H4 (cell line): ENCODE results near the gene LRP5. TPM values are rescaled to one million over a fixed set of nuclear protein-coding genes. Genes with fewer than 3 reads are reported as not detected.
"Not testable (repeated sequence)": the region's sequence is repeated elsewhere in the genome, so short reads cannot be mapped to it uniquely, and the experiment has no call there.

Source experiments
- DNase-seq: peaks from one replicate; pipeline ENCODE4 v3.0.0-alpha.2; 2015; ENCODE audit warnings: low spot score
- total RNA-seq: library from RNA; depleted of rRNA; stranded (reverse); fragments of >200 nt; shearing (Covaris generic); gene quantifications from 2 replicates; pipeline ENCODE4 v1.2.3, GENCODE V29; 2014

The LRP5 gene
- total RNA-seq, 1 experiment from 2014 or later, result 14.1 TPM

DNA sequence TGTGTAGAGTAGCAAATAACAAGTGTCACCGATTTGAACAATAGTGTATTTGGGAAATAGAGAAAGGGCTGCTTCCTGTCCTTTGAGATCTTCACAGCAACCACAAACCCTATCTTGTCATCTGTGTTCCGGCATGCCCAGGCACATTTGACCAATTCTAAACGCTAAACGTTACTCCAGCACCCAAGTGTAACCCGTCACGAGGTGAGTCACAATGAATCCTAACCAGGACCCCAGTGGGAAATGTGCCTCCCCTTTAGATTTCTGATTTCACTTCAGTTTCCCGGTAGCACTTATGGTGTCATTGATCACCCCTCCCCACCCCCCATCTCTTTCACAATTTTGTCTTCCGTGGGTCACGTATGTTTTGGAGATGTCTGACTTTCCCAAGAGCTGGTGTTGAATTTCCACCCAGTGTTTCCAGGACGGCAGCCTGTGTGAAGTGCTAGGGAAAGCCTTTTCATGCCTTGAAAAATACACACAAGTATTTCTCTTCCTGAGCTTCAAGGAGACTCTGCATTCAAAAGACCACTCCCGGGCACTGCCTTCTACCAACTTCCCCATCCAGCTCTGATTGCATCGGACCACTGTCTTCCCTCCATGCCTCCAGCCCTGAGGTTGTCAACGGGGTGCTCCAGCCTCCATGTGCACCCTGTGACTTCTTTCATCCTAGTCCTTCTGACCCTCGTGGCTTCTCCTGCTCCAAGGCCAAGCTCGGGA is 30.1 kb upstream of the LRP5 start:
- DNase-seq, result no peak

DNA sequence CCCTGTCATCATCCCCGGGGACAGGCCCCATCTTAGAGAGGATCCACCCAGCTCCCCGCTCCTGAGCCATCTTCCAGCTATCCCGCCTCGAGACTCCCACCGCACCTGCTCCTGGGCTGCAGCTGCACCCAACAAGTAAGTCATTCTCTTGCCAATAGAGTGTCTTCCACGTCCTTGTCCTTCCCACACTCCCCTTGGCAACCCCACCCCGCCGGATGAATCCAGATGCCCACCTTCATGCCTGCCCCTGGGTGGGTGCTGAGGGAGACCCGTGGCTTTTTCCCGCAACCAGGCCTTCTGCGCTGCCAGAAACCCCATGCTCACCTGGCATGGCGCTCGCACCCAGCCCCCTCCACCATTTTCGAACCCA is 29.5 kb upstream of the LRP5 start:
- DNase-seq, result no peak

DNA sequence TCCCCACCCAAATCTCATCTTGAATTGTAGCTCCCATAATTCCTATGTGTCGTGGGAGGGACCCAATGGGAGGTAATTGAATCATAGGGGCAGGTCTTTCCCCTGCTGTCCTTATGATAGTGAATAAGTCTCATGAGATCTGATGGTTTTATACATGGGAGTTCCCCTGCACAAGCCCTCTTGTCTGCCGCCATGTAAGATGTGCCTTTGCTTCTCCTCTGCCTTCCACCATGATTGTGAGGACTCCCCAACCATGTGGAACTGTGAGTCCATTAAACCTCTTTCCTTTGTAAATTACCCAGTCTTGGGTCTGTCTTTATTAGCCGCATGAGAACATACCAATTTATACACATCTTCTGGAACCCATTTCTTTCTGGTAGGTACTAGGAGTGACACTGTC is 27.8 kb upstream of the LRP5 start:
- DNase-seq, result not testable (repeated sequence)

DNA sequence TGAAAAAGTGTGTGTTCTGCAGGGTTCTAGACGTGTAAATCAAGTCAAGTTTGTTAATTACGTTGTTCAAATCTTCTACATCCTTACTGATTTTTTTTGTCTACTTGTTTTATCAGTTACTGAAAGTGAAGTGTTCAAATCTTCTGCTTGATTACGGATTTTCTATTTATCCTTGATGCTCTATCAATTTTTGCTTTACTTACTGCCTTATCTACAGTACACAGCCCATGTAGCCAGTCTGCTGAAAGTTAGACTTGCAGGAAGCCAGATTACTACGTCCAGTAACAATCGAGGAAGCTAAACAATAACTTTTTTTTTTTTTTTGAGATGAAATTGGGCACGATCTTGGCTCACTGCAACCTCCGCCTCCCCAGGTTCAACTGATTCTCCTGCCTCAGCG is 25.0 kb upstream of the LRP5 start:
- DNase-seq, result no peak

DNA sequence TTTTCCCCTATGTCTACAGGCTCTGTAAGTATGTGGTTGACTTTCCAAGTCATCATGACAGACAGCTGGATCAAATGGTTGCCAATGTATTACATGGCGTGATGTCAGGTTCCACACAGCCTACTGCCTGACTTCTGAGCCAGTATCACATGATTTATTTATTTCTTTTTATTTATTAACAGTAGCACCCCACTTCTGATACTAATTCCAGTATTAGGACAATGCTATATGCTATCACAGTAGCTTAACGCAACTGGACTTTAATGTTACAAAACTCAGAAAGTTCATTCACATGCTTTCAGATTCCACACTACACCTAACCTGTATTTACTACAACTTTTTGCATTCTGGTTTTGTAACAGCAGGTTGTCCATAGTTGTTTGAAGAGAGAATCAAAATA is 22.9 kb upstream of the LRP5 start:
- no peak for DNase-seq

DNA sequence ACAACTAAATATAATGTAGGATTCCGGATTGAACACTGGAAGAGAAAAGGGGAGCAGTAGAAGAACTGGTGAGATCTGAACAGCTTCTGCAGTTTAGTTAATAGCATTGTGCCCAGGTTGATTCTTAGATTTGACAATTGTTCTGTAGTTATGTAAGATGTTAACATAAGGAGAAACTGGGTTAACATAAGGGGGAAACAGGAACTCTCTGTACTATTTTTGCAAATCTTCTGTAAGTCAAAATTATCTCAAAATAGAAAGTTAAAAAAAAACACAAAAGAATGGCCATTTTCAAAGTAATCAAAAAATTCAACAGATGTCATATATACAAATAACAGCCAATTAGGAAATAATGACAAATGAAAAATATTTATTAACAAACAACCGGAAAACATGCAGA is 18.7 kb upstream of the LRP5 start:
- no peak for DNase-seq

DNA sequence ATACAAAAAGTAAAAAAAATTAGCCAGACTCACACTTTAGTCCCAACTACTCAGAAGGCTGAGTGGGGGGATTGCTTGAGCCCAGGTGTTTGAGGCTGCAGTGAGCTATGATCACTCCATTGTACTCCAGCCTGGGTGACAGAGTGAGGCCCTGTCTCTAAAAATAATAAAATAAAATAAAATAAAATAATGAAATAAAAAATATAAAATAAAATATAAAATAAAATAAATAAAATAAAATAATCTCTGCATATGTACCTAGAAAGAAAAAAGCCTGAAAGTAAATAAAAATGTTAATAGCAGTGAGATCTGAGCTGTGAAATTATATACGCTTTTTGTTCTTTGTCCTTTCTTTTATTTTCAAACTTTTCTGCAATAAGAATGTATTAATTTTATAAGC is 17.1 kb upstream of the LRP5 start:
- DNase-seq, result no peak

DNA sequence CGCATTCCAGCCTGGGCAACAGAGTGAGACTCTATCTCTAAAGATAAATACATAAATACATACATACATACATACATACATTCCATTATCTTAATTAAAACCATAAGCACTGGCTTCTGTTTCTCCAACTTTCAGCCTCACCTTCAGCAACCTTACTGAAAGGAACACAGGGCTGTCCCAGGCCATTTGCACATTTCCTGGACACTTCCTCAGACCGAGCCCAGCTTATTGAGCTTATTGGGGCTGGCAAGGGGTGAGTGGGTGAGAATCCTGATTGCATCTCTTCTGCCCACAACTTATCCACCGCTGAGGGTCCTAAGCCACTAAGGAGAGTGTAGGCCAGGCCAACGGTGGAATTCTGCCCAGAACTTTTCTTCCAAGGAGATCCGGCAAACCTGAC is 16.5 kb upstream of the LRP5 start:
- no peak for DNase-seq

DNA sequence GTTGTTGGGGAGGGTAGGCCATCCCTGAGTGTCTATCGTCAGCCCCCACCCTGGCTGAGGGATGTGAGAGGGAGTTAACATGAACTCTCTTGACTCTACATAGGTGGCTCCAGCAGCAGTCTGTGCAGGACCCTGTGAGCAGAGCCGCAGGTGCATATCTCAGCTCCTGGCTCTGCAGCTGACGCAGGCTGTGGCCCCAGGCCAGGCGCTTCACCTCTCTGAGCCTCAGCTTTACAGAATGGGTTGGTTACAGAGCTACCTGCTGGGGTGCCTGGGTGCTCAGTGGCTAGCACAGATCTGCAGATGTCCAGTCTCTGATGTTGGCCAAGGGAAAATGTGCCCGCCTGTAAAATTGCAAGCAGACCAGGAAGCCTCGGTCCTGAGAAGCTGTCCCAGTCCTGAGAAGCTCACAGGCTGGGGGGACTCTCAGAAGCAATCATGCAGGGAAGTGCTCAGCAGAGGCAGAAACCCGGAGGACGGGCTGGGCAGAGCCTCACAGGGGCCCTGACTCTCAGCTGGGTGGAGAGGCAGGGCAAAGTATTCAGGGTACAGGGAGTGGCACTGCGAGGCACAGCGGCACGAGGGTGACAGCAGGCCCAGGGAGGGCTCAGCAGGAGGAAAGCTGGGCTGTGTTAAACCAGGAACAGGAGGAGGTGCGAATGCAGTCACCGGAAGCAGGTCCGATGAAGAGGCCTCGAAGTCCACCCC is 15.9 kb upstream of the LRP5 start:
- no peak for DNase-seq

DNA sequence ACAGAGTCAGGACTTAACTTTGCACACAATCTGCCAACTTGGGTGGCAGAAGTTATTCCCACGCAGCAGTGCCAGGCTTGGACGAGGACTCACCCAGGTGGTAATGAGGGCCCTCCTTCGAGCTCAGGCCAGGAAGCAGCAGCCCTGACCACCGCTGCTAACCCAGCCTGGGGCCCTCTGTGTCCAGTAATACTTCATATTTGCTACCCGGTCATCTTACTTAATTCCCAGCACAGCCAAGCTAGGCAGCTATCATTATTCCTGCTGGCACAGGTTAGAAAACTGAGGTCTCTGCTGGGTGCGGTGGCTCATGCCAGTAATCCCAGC is 15.4 kb upstream of the LRP5 start:
- no peak for DNase-seq

DNA sequence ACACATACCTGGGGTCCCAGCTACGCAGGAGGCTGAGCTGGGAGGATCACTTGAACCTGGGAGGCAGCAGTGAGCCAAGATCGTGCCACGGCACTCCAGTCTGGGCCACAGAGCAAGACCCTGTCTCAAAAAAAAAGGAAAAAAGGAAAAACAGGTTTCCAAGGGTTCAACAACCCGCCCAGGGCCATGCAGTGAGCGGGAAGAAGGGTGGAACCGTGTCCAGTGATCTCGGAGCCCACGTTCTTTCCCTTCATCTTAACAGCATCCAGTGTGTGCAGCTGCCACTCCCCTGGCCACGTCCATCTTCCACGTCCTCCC is 14.9 kb upstream of the LRP5 start:
- DNase-seq, result no peak

DNA sequence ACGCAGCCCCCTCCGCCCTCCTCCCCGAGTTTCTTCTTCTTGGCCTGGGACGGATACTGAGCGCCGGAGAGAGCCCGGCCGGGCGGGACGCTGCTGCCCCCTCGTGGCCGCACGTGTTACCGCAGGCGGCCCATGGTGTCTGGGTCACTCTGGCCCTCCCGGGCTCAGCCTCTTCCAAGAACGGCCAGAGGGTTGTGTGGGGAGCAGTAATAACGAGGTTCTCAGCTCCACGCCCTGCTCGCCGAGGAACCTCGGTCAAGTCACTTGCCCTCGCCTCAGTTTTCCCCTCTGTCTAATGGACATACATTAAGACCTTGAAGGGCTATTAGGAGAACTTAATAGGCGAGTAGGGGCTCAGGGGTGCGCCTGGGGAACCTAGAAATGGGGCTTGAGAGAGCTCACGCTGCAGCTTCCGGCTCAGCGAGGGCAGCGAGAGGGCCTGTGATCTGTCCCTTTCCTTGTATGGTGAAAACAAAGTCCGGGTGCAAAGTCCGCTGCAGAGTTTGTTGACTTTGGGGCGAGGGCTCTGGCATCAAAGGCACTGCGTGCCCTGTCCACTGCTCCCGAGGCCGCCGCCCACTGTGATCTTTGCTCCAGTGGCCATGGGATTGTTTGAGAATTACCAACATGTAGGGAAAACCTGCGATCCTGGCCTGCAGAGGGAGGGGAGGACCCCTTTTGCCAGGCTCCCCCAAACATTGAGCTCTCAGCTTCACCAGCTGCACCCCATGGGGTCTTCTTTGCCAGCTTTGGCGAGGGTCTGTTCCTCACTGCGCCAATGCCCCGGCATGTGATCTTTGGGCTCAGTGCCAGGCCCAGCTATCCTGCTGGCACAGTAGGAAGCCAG is 14.4 kb upstream of the LRP5 start:
- DNase-seq, result peak; percentile 39

DNA sequence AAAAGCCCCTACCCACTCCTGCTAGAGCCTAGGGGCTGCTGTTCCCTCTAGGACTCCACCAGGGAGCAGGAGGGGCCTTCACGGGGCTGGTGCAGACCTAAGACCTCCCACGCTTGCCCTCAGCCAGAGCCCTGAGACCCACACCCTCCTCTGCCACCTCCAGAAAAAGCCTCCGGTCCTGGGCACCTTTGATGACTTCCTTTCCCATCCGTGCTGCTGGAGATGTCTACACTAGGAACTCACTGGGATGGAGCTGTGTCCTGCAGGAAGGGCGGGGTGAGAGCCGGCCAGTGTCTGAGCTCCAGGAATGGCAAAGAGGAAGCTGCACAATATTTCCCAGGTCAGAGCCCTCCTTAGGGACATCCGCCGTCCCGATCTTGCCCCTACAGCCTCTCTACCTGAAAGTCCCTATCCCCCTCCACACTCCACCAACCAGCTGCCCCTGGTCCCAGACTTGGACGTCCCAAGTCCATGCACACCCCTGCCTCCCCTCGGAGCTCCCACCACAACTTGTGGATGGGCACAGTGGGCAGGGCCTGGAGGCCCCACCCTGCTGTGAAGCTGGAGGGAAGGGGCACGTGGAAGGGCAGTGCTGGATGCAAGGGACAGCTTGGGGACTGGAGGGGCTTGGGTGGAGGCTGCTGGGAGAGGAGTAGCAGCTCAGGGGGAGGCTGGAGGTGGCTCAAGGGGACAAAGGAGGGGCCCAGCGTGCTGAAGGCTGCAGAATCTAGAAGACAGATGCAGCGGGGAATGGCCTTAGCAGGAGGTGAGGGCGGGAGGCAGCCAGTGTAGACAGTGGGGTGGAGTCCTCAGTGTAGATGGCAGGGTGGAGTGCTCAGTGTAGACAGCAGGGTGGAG is 13.5 kb upstream of the LRP5 start:
- DNase-seq, result no peak

DNA sequence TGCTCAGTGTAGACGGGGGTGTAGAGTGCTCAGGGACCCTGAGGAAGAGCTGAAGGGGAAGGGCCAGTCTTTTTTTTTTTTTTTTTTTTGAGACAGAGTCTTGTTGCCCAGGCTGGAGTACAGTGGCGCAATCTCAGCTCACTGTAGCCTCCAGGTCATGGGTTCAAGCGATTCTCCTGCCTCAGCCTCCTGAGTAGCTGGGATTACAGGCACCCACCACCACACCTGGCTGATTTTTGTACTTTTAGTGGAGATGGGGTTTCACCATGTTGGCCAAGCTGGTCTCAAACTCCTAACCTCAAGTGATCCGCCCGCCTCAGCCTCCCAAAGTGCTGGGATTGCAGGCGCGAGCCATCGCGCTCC is 12.9 kb upstream of the LRP5 start:
- not testable (repeated sequence) for DNase-seq

DNA sequence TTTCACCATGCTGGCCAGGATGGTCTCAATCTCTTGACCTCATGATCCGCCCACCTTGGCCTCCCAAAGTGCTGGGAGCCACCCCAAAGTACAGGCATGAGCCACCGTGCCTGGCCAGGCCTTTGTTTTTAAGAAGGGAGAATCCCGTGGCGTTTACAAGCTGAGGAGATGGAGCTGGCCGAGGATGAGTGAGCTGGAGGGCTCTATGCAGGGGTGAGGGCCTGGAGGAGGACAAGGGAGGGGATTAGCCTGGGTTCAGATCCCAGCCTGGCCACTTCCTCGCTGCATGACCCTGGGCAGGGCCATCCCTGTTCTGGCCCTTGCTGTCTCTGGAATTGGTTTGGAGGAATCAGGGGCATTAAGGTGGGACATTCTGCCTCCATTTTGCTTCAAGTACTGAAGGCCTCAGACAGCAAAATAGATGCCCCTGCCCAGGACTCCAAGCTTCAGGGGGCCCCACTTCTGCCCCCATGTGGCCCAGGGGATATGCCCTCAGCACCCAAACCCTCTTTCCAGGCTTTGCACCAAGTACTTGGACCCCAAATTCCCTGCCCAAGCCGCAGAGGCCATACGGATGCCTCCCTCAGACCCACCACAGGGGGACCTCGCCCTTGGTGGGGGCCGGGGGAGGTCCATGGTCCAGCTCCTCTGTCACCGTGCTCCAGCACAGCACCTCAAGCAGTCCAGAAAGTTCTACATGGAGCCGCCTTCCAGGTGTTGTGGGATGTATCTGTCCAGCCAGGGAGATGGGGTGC is 12.1 kb upstream of the LRP5 start:
- DNase-seq, result no peak

DNA sequence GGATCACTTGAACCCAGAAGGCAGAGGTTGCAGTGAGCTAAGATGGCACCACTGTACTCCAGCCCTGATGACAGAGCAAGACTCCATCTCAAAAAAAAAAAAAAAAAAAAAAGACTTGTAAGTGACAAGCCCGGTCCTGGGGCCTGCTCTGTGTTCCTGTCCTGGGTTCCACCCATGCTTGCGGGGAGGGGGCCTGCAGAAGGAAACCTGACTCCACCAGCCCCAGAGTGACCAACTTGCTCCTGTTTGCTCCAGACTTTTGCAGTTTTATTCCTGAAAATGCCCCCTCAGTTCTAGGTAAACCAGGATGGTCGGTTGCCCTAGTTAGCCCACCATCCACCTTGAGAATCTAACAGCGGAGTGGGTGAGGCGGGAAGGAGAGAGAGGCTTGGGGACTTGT is 10.1 kb upstream of the LRP5 start:
- no peak for DNase-seq

DNA sequence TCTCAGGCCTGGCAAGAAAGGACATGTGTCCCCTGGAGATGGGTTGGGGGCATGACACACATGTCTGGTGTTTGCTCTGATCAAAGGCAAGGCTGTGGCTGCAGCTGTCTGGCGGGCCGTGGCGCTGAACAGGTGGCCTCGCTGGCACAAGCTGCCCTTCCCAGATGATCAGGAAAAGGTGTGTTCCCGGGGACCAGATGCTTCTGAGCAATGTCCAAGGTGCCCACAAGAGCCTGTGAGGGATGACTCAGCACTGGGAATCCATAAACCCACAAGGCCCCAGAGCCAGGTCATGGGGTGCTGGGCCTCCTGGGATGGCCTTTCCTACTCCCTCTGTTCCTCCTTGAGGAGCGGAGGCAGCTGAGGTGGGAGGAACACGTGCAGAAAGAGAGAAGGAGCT is 9.7 kb upstream of the LRP5 start:
- DNase-seq, result peak; percentile 62

DNA sequence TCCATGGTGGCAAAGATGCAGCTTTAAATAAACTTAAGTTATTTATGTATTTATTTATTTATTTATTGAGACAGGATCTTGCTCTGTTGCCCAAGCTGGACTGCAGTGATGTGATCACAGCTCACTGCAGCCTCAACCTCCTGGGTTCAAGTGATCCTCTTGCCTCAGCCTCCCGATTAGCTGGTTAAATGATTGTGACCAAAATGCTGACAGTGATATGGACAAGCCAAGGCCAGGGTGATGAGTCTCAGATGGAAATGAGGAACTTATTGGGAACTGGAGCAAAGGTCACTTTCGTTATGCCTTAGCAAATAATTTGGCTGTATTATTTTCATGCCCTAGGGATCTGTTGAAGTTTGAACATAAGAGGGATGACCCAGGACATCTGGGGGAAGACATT is 9.3 kb upstream of the LRP5 start:
- no peak for DNase-seq

DNA sequence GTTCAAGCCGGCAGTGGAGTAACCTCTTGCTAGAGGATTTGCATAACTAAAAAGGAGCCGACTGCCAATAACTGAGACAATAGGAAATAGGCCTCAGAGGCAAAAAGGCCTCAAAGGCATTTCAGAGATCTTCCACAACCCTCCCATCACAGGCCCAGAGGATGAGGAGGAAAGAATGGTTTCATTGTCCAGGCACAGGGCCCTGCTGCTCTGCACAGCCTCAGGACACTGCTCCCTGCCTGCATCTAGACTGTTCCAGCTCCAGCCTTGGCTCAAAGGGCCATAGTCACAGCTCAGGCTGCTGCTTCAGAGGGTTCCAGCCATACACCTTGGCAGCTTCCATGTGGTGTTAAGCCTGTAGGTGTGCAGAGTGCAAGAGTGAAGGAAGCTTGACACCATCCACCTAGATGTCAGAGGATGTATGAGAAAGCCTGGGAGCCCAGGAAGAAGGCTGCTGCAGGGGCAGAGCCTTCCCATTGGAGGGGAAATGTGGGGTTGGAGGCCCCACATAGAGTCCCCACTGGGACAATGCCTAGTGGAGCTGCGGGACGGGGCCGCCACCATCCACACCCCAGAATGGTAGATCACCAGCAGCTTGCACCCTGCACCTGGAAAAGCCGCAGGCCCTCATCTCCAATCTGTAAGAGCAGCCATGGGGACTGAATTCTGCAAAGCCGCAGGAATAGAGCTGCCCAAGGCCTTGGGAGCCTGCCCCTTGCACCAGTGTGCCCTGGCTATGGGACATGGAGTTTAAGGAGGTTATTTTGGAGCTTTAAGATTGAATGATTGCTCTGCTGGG is 8.2 kb upstream of the LRP5 start:
- no peak for DNase-seq

DNA sequence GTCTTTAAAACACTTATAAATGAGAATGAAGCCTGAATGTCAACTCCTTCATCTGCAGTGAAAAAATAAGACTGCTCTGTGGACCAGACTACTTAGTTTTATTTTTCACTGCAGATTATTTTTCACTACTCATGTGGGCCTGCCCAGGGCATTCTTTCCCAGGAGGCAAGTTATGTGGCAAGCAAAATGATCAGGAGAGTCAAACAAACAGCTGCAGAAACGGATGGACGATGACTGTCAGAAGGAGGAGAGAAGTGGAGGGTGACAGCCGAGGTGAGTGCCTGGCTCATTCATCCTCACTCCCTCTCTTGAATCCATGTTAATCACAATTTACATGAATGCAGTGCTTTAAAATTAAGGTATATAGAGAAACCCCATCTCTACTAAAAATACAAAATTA is 5.8 kb upstream of the LRP5 start:
- DNase-seq, result no peak

DNA sequence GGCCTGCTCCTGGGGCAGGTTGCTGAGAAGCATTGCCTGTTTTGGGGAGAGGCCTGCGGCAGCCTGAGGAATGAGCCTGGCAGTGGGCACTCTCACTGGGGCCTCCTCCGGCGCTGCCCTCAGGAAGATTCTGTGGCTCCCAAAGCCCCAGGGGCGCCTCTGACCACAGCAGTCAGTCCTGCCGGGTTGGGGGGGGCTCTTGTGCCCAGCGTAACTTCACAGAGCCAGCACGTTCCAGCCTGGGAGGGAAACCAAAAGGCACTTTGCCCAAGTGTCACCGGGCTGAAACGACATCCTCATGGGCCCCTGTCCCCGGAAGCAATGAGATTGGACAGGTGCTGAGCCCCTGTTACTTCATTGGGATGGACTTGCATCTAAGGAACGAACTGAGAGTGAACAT is 4.3 kb upstream of the LRP5 start:
- DNase-seq, result no peak
